Thyroid gland (tissue), 4 donors: ENCODE measurements around the gene MYO18B.

ENCODE experiments used
- POLR2A ChIP-seq, 2 donors: fragments of 450-650 bp; IDR thresholded peaks; one replicate each; pipeline ENCODE4 v1.6.1; 2017; ENCODE audit warnings: antibody characterized with exemption in 2 of 2, mild to moderate bottlenecking in 2 of 2, moderate library complexity in 1 of 2
- TF ChIP-seq, protein P1 (sequence below), 6 experiments: fragments of 200-600 bp in 3 of 6; fragments of 450-650 bp in 3 of 6; sonication (generic) in 3 of 6; IDR thresholded peaks; one replicate each; pipeline ENCODE4 v1.5.1; 2016 to 2019; ENCODE audit warnings: antibody characterized with exemption in 6 of 6, mild to moderate bottlenecking in 2 of 6, inconsistent platforms in 1 of 6, moderate library complexity in 1 of 6

DNA sequence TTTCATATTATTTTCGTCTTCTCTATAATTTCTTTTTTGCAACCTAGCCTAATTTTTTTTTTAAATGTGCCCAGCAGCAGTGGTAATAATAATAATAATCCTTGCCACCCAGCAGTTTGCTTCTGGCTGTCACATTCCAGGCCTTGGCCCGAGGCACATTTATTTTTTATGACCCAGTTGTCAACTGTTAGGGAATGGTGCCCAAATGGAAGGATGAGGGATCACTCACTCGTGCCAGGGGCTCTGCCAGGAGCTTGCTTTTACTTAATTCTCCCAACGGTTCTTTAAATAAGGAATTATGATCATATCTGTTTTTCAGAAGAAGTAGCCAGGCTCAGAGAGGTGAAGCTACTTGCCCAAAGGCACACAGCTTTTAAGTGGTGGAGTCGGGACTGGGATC lies 49.6 kb downstream of the MYO18B start:
- TF ChIP-seq, protein P1, sequence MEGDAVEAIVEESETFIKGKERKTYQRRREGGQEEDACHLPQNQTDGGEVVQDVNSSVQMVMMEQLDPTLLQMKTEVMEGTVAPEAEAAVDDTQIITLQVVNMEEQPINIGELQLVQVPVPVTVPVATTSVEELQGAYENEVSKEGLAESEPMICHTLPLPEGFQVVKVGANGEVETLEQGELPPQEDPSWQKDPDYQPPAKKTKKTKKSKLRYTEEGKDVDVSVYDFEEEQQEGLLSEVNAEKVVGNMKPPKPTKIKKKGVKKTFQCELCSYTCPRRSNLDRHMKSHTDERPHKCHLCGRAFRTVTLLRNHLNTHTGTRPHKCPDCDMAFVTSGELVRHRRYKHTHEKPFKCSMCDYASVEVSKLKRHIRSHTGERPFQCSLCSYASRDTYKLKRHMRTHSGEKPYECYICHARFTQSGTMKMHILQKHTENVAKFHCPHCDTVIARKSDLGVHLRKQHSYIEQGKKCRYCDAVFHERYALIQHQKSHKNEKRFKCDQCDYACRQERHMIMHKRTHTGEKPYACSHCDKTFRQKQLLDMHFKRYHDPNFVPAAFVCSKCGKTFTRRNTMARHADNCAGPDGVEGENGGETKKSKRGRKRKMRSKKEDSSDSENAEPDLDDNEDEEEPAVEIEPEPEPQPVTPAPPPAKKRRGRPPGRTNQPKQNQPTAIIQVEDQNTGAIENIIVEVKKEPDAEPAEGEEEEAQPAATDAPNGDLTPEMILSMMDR (IDR thresholded peaks at IDR 0.05): no peak
- TF ChIP-seq POLR2A (IDR thresholded peaks at IDR 0.05): no peak
